ENCODE measurements around the gene CLEC10A.

DNA sequence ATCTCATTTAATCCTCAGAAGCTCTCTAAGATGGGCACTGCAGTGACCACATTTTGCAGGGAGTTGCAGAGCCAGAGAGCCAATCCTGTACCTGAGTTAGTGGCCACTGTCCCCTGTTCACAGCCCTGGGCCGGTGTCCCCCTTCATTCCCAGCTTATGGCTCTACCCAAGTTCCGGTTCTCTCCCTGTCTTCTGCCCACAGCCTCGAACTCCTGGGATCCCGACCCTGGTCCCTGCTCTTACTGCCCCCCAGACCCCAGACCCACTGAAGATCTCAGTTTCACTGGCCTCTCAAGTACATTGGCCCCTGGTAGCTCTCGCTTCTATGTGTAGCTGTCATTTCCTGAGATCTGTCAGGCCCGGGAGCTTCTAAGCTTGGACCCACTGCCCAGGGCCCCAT is 22.4 kb upstream of the CLEC10A start:
- no peak for TF ChIP-seq POLR2A (IDR thresholded peaks at IDR 0.05; ENCODE audit: low read depth, low read length)
- TF ChIP-seq POLR2AphosphoS5 (IDR thresholded peaks at IDR 0.05; ENCODE audit: low read depth, low read length): no peak
- TF ChIP-seq TAF1 (IDR thresholded peaks at IDR 0.05; ENCODE audit: low read depth, low read length): no peak
- no peak for TF ChIP-seq SPI1 (IDR thresholded peaks at IDR 0.05; ENCODE audit: low read depth, low read length)
- no peak for TF ChIP-seq PAX5 (IDR thresholded peaks at IDR 0.05; ENCODE audit: insufficient read depth, low read length, severe bottlenecking)
- no peak for TF ChIP-seq POU2F2 (IDR thresholded peaks at IDR 0.05; ENCODE audit: low read depth, low read length)

Measured in GM12891 (cell line).